Measurements from ENCODE around the gene PREX1.

The PREX1 gene

GRCh38 chr20:48711696-48712464 lies 115.9 kb downstream of the PREX1 start:
- DNase-seq, result no peak

GRCh38 chr20:48711044-48711428 lies 116.8 kb downstream of the PREX1 start:
- DNase-seq, result no peak

GRCh38 chr20:48710341-48711043 lies 117.3 kb downstream of the PREX1 start:
- no peak for DNase-seq

- no peak for DNase-seq
These were observed 118.1 kb downstream of the PREX1 start for GRCh38 chr20:48709744-48710143.

- no peak for DNase-seq
These were observed 118.6 kb downstream of the PREX1 start for GRCh38 chr20:48709058-48709691.

- no peak for DNase-seq
These were observed 119.2 kb downstream of the PREX1 start for GRCh38 chr20:48708630-48709029.

- DNase-seq, result no peak
These were observed 119.7 kb downstream of the PREX1 start for GRCh38 chr20:48708116-48708515.

GRCh38 chr20:48706710-48707365 lies 121.0 kb downstream of the PREX1 start:
- DNase-seq, result no peak

- no peak for DNase-seq
These were observed 121.6 kb downstream of the PREX1 start for GRCh38 chr20:48706116-48706656.

GRCh38 chr20:48705240-48706115 lies 122.3 kb downstream of the PREX1 start:
- no peak for DNase-seq

- DNase-seq, result no peak
These were observed 123.0 kb downstream of the PREX1 start for GRCh38 chr20:48704761-48705160.

- no peak for DNase-seq
These were observed 124.1 kb downstream of the PREX1 start for GRCh38 chr20:48703511-48704219.

GRCh38 chr20:48703107-48703506 lies 124.7 kb downstream of the PREX1 start:
- DNase-seq, result no peak

GRCh38 chr20:48702455-48702913 lies 125.3 kb downstream of the PREX1 start:
- DNase-seq, result no peak

- DNase-seq, result no peak
These were observed 126.1 kb downstream of the PREX1 start for GRCh38 chr20:48701702-48702101.

GRCh38 chr20:48698507-48699267 lies 129.1 kb downstream of the PREX1 start:
- no peak for DNase-seq

GRCh38 chr20:48697845-48698491 lies 129.8 kb downstream of the PREX1 start:
- no peak for DNase-seq

- DNase-seq, result no peak
These were observed 131.1 kb downstream of the PREX1 start for GRCh38 chr20:48696671-48697070.

GRCh38 chr20:48695738-48696137 lies 132.1 kb downstream of the PREX1 start:
- no peak for DNase-seq

GRCh38 chr20:48695255-48695654 lies 132.5 kb downstream of the PREX1 start:
- DNase-seq, result no peak

Data from stimulated activated CD4-positive, alpha-beta T cell treated with anti-CD3 and anti-CD28 coated beads, Interleukin-12 subunit alpha, Interleukin-12 subunit beta, amount 100 ng/mL, for 4 hours (primary cell).